KOPT-K1 (cell line): ENCODE results near the gene VEPH1.

ENCODE experiments used
- H3K27ac ChIP-seq: fragments of 200-600 bp; sonication (generic); 2 replicates; pipeline ENCODE4 v1.5.1; 2016; ENCODE audit warnings: antibody characterized with exemption, mild to moderate bottlenecking, low read depth, low read length; ENCODE audit not compliant: poor library complexity, severe bottlenecking
- H3K36me3 ChIP-seq: fragments of 200-600 bp; sonication (generic); 2 replicates; pipeline ENCODE4 v1.5.1; 2017; ENCODE audit warnings: antibody characterized with exemption, mild to moderate bottlenecking, low read length, moderate library complexity; ENCODE audit not compliant: insufficient read depth
- H3K9me3 ChIP-seq: fragments of 200-600 bp; sonication (generic); 2 replicates; pipeline ENCODE4 v1.5.1; 2017; ENCODE audit warnings: antibody characterized with exemption, low read length, mild to moderate bottlenecking; ENCODE audit not compliant: insufficient read depth, poor library complexity, severe bottlenecking

Gene VEPH1

DNA sequence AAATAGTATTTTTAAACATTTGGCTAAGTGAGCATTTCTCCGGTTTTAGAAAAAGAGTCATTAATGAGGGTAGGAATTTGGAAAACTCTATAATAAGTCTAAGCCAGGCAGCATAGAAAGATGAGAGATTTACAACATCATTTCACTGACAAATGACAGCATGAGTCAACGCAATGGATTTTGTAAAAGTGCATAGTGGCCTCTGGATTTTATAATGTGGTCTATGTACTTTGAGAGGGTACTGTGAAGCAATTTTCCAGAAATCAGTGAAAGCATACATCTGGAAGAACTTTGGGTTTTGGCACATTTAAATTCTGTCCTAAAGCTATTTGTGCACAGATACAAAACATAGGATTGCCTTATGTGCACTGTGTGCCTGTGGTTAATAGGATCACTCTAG lies 212.4 kb downstream of the VEPH1 start:
- Histone ChIP-seq H3K27ac (no peak overlapping the region), H3K36me3 (no peaks in the 10 kb centered on the region), H3K9me3 (no peaks in the 10 kb centered on the region)

GRCh38 chr3:157285966-157286365 lies 217.2 kb downstream of the VEPH1 start:
- H3K36me3 ChIP-seq, result no peaks in the 10 kb centered on the region
- H3K9me3 ChIP-seq, result no peaks in the 10 kb centered on the region
- H3K27ac ChIP-seq, result no peak overlapping the region

GRCh38 chr3:157285141-157285540 lies 218.1 kb downstream of the VEPH1 start:
- Histone ChIP-seq H3K27ac (no peak overlapping the region), H3K36me3 (no peaks in the 10 kb centered on the region), H3K9me3 (no peaks in the 10 kb centered on the region)

GRCh38 chr3:157284688-157285087 lies 218.5 kb downstream of the VEPH1 start:
- Histone ChIP-seq H3K27ac (no peak overlapping the region), H3K9me3 (no peaks in the 10 kb centered on the region), H3K36me3 (no peaks in the 10 kb centered on the region)

DNA sequence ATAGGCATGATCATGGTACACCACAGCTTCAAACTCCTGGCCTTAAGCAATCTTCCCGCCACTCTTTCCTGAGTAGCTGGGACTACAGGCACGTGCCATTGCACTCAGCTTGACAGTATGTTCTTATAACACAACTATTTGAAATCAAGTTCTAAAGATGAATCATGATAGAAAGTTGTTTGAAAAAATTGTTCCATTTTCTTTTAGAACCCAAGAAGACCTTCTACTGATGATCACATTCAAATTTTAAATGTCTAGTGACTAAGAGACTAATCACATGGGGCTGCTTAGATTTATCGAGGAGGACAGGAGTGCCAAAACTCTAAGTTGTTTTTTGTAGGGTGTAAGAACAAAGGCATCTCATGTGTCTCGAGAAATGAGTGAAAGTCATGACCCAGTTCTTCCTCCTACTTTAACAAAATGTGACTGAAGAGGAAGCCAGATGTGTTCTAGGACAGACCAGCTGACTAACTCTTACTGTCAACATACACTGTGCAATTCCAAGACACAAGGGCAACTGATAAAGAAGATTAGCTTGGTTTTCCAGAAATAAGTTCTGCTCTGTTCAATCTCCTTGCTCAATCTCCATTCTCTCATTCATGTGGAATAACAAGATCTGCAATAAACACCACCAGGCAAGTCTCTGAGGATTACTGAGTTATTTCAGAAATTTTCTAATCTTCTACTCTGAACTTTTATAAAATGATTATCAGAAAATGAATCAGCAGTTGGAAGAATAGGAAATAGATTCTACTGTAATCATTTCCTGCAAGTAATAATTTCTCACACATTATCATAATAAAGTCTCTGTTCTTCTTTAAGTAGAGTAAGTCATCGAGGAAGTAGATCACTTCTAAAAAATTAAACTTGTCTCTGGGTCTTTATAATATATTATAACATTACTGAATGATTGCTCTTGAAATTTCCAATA lies 220.7 kb downstream of the VEPH1 start:
- H3K36me3 ChIP-seq, result no peaks in the 10 kb centered on the region
- no peaks in the 10 kb centered on the region for H3K9me3 ChIP-seq
- no peak overlapping the region for H3K27ac ChIP-seq

GRCh38 chr3:157280786-157281185 lies 222.4 kb downstream of the VEPH1 start:
- Histone ChIP-seq H3K27ac (no peak overlapping the region), H3K9me3 (no peaks in the 10 kb centered on the region), H3K36me3 (no peaks in the 10 kb centered on the region)

- Histone ChIP-seq H3K27ac (no peak overlapping the region), H3K36me3 (no peaks in the 10 kb centered on the region), H3K9me3 (no peaks in the 10 kb centered on the region)
Observed at GRCh38 chr3:157280354-157280753, 222.9 kb downstream of the VEPH1 start.

DNA sequence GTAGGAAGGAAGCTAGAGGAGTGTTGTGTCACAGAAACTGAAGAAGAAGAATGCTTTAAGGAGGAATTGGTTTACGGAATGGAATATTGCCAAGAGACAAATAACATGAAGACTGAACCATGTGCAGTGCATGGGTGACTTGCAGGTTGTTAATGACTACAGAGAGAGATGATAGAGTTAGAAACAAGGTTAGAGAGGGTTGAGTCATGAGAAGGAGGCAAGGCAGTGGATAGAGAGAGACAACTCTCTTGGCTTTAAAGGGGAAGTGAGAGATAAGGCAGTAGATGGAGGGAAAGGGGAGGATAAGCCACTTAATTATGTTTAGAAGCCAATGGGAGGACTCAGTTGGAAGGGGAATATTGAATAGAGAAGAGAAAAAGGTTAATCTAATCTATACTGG lies 224.0 kb downstream of the VEPH1 start:
- Histone ChIP-seq H3K27ac (no peak overlapping the region), H3K9me3 (no peaks in the 10 kb centered on the region), H3K36me3 (no peaks in the 10 kb centered on the region)

DNA sequence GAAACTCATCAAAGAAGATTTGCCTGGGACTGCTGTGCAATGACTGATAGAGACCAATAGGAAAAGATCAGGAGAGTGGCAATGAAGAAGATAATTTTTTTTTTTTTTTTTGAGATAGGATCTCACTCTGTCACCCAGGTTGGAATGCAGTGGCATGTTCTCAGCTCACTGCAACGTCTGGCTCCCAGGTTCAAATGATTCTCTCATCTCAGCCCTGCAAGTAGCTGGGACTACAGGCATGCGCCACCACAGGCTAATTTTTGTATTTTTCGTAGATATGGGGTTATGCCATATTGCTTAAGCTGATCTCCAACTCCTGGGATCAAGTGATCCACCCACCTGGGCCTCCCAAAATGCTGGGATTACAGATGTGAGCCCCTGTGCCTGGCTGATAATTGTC lies 226.4 kb downstream of the VEPH1 start:
- H3K9me3 ChIP-seq, result no peaks in the 10 kb centered on the region
- H3K27ac ChIP-seq, result no peak overlapping the region
- no peaks in the 10 kb centered on the region for H3K36me3 ChIP-seq

- Histone ChIP-seq H3K36me3 (no peaks in the 10 kb centered on the region), H3K9me3 (no peaks in the 10 kb centered on the region), H3K27ac (no peak overlapping the region)
Observed at GRCh38 chr3:157275832-157276231, 227.4 kb downstream of the VEPH1 start.

GRCh38 chr3:157274644-157275137 lies 228.5 kb downstream of the VEPH1 start:
- Histone ChIP-seq H3K27ac (no peak overlapping the region), H3K9me3 (no peaks in the 10 kb centered on the region), H3K36me3 (no peaks in the 10 kb centered on the region)

DNA sequence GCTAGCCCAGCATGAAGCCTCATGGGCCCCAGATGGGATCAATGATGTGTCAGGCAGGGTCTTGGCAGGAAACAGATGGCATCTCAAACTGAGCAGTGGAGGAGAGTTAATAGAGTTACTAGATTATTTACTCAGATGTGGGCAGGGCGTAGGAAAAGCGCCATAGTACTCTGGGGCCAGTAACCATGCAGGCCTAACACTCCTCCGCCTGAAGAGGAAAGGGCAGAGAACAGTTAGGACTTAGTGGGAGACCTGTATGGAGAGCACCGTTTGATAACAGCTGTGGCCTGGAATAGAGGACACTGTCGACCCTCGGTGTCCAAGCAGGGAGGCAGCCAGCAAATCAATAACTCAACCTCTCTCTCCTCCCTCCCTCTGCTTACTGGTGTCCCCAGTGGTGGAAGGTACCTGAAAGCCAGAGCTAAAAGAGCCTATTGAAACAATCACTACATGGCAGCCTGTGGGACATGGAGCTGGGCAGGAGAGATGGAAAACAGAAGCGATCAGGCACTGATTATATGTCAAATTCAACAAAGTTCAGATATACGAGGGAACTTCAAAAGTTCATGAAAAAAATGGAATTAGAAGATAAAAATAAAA lies 231.8 kb downstream of the VEPH1 start:
- H3K36me3 ChIP-seq, result no peaks in the 10 kb centered on the region
- H3K27ac ChIP-seq, result no peak overlapping the region
- H3K9me3 ChIP-seq, result no peaks in the 10 kb centered on the region

DNA sequence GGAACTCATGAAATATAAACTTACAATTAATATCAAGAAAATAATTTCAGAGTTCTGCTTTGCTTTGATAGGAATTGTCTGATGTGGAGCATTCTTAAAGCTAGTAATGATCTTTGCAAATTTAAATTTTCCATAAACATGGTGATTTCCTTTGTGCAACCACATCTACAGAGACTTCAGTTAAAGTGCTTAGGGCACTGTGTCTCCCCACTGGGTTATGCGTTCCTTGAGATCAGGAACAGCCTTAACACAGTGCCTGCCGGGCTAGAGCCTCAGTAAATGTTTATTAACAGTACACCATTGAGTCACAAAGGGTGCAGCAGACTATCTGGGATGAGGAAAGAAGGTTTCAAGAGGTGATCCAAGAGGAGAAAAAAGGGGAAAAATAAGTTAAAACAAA lies 235.2 kb downstream of the VEPH1 start:
- no peak overlapping the region for H3K27ac ChIP-seq
- H3K36me3 ChIP-seq, result no peaks in the 10 kb centered on the region
- H3K9me3 ChIP-seq, result no peaks in the 10 kb centered on the region

GRCh38 chr3:157265931-157266330 lies 237.3 kb downstream of the VEPH1 start:
- Histone ChIP-seq H3K27ac (no peak overlapping the region), H3K9me3 (no peaks in the 10 kb centered on the region), H3K36me3 (no peaks in the 10 kb centered on the region)

- no peak overlapping the region for H3K27ac ChIP-seq
- H3K9me3 ChIP-seq, result no peaks in the 10 kb centered on the region
- H3K36me3 ChIP-seq, result no peaks in the 10 kb centered on the region
Observed at GRCh38 chr3:157263027-157263426, 240.2 kb downstream of the VEPH1 start.

DNA sequence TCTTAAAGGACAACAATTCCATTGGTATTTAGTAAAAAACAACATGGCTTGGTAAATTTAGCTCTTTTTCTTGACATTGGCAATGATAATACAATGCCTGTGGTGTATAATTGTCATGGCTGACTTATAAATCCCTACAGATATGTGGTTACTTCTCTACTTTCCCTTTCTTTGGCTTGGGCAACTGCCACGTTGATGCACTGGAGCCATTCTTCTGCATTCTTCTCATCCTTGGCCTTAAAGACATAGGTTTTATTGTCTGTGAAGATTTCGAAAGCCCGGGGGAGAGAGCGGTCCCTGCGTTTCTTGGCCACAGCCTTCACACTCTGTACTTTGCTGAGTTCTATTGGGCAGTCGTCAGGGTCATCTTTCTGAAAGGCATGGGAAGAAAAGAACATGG lies 242.2 kb downstream of the VEPH1 start:
- H3K9me3 ChIP-seq, result no peaks in the 10 kb centered on the region
- no peaks in the 10 kb centered on the region for H3K36me3 ChIP-seq
- H3K27ac ChIP-seq, result no peak overlapping the region
